Ishikawa (cell line): ENCODE results near the gene ARF6.

Experiments used
- EP300 ChIP-seq: IDR thresholded peaks from 2 replicates; pipeline ENCODE4 v1.6.1; 2012; ENCODE audit warnings: borderline replicate concordance
- FOXM1 ChIP-seq: IDR thresholded peaks from 2 replicates; pipeline ENCODE4 v1.6.1; 2012; ENCODE audit warnings: low read depth, borderline replicate concordance
- RAD21 ChIP-seq: IDR thresholded peaks from 2 replicates; pipeline ENCODE4 v1.6.1; 2012; ENCODE audit warnings: low read depth

DNA sequence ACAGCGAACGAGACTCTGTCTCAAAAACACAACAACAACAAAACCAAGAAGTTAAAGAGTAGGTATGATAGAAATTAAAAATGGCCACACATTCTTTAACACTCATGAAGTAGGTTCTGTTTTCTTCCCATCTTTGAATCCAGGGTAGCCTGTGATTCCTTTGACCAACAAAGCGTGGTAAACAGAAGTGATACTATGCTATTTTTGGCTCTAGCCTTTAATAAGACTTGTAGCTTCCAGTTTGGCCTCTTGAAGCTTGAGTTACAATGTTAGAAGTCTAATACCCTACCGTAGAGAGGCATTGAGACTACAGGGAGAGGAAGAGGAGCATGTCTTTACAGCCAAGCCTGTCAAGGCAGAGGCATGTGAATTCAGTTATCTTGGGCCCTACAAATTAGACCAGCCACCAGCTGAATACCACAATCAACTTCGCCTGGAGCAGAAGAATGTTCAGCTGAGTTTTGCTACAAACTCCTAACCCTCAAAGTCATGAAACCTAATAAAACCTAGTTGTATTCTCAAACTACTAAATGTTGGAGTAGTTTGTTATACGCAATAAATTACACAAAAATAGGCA is 35.4 kb upstream of the ARF6 start:
- TF ChIP-seq EP300 (no peak), RAD21 (no peak), FOXM1 (no peak)
